GDM1 (cell line): ENCODE results near the gene HINT3.
"Not testable (repeated sequence)": the region's sequence is repeated elsewhere in the genome, so short reads cannot be mapped to it uniquely, and the experiment has no call there.

Experiments used
- DNase-seq: peaks from one replicate; lab custom pipeline; 2025; lab: John Stamatoyannopoulos, UW

Gene HINT3

DNA sequence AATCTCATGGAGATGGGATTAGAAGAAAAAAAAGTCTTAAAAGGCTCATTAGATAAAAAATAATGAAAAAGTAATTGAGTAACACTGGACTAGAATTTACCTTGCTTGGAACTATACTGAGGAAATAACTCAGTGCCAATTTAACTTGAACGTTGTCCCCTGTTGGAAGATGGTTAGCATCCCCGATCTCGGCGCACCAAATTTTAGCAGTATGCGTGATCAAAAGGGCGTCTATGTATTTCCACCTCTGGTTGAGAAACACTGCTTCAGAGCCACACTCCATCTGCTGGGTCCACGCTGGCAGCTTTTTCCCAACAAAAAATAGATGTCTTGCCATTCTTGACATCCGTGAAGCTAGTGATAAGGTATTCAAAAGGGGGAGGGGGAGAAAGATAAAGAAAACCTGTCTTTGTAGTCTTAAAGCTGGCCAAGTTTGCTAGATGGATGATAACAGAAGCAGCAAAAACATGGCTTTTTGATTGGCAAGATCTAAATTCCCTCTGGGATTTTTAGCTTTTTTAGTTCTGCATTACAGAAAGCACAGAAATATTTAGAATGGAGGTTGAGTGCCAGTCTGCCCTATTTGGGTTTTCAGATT is 6.4 kb downstream of the HINT3 start:
- no peak for DNase-seq

DNA sequence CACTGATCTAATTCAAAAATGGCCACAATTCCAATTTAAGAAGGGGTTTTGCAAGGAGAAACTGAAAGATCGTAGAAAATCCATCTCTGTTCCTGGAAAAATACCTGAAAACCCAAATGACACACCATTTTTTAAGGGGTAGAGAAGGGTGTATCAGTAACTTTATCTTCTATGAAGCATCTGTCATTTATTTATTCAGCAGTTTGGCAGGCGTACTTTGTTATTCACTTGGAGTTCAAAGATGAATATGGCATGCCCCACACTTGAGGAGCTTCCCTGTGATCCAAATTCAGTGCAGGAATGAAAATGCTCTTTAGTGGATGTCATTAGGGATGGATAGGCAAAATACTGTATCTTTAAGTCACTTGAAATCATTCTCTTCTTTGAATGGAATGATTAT is 7.2 kb downstream of the HINT3 start:
- DNase-seq, result no peak

DNA sequence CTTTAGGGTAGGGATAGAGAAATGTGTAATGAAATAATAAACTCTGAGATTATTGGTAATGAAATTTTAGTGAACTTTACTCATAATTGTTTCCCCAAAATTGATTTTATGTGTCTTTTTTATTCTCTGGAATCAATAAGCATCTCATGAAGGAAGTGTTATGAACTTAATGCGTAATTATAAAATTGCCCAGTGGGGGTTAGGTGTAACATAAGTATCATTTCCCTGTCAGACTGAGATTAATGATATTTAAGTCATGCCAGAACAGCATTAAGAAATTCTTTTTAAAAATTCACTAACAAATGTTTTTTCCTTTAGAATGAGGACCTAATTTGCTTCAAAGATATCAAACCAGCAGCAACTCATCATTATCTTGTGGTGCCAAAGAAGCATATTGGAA is 10.0 kb downstream of the HINT3 start:
- DNase-seq, result no peak

DNA sequence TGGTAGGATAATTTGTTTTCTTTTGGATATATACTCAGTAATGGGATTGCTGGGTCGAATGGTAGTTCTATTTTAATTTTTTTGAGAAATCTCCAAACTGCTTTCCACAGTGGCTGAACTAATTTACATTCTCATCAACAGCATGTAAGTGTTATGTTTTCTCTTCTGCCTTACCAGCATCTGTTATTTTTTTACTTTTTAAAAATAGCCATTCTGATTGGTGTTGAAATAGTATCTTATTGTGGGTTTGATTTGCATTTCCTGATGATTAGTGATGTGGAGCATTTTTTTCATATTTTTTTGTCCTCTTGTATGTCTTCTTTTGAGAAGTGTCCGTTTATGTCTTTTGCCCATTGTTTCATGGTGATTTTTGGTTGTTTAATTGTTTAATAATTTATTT is 11.9 kb downstream of the HINT3 start:
- DNase-seq, result no peak

DNA sequence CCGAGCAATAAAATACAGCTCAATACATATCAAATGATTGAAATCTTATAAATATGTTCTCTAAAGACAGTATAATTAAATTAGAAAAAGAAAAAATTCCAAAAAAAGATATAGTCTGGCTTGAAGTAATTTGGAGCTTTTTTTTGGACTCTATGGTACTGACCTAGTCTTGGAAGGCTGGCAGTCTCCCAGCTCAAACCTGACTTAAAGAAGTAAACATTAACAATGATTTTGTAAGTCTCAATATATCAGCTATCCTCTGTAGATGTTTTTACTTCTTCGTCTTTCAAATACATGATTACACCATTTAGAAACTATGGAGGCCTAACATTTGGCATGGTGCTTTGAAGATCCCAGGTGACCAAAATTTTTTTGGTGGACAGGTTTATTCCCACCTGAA is 14.2 kb downstream of the HINT3 start:
- no peak for DNase-seq

DNA sequence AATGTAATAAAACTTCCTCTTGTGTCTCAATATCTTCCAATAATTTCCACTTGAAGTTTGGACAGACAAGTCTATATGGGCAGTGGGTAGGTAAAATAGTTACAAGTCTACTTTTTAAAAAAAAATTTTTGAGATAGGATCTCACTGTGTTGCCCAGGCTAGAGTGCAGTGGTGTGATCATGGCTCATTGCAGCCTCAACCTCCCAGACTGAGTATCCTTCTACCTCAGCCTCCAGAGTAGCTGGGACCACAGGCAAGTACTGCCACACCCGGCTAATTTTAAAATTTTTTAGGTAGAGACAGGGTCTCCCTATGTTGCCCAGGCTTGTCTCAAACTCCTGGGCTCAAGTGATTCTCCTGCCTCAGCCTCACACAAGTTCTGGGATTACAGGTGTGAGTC is 15.9 kb downstream of the HINT3 start:
- not testable (repeated sequence) for DNase-seq

DNA sequence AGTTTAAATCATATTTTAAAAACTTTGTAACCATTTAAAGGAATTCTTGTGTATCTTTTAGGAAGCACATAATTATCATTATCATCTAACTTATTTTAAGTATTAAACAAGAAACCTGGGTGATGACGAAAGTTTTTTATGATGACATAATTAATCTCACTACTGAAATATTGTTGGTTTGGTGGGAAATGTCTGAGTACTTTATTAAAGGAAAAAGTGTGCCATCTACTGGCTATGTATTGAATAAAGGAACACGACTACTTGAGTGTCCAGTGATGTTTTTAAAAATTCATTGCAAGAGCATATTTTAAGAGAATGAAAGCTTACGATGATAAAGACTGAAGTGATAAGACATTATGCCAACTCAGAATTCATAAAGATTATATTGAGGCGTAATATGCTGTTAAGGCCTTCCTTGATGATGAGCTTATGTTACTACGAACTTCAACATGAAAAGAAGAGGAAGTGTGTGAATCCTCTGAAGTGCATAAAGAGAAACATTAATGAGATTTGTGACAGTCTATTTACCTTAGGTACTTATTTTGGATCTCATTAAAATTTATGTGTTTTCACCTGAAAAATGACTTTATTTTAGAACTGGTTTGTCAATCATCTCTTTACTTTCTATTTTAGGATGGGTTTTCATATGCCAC is 17.8 kb downstream of the HINT3 start:
- peak; percentile 4 for DNase-seq

DNA sequence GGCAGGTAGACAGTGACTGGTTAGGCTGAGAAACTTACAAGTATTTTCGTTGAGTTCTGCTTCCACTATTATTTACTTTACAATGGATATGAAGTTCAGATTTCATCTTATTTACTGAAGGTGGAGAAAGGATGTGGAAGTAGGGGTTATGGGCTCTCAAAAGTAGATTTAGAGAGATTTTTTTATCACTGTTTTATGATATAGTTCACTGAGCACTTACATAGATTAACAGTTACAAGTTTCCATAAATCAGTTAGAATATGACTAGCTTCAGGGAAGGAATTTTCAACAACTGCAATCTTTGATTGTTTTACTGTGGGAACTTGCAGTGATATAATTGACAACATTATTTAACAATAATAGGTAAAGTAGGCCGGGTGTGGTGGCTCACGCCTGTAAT is 22.5 kb downstream of the HINT3 start:
- no peak for DNase-seq

DNA sequence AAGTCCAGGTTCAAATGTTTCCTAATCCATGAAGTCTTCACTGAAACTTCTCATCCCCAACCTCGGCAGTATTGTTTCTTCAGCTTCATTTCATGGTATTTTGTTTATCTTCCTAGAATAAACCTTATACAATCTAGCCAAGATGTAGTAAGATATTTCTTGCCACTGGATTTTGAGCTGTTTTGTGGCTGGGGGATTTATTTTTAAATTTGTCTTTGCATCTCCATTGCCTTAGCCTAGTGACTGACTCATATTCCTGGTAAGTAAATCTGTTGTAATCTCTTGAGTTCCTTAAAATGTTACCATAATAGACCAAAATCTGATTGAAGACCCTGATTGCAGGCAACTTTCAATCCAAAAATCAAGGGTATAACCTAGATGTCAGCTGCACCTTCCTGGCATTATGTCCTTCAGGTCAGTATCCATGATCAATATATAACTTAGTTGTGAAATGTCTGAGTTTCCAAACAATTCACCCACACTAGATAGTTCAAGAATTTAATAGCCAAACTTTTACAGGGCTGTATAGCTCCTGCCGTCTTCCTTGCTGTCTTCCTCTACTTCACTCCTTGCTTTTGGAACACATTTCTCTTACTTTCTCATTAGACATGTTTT is 25.1 kb downstream of the HINT3 start:
- DNase-seq, result no peak

DNA sequence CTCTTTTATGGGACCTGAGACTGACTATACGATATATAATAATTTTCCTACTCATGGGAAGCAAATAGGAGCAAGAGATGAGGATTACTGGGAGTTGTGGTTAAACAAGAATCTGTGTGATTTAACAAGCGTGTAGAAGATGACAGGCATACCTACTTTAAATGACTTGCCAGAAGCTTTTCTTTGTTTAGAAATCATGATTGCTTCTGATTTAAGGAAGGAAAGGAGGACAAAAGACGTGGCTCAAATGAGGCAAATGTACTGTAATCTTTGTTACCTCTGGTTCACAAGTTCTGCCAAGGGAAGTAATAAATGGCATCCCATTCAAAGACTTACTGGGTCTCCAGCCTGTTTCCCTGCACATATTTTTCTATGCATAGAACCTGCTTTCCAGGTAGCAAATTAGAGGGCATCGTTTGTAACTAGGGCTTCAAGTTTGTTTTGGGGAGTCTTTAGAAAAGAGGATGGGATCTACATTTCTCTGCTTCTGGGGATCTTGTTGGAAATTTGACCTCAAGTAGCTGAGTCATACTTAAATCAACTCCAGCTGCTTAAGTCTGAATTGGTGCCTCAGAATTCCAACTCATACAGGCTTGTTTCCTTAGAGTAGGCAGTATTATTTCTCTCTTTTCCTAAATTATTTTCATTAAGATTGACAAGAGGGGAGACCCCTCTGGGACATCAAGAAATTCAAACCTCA is 26.8 kb downstream of the HINT3 start:
- no peak for DNase-seq

DNA sequence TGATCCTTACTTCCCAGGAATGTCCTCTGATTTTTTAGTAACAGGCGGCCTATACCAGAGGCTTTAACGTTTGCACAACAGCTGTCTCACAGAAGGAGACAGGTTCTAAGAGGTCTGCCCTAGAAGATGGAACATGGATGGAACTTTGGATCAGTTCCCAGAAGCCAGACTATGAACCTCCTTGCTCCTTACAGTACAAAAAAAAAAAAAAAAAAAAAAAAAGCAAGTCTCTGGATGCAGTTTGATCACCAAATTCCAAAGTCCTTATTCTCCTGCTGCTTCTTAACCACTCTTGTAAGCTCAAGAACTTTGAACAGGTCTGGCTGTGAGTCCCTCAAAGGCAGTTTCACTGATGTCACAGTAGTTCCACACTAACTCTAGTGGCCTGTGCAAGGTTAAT is 27.7 kb downstream of the HINT3 start:
- DNase-seq, result no peak

DNA sequence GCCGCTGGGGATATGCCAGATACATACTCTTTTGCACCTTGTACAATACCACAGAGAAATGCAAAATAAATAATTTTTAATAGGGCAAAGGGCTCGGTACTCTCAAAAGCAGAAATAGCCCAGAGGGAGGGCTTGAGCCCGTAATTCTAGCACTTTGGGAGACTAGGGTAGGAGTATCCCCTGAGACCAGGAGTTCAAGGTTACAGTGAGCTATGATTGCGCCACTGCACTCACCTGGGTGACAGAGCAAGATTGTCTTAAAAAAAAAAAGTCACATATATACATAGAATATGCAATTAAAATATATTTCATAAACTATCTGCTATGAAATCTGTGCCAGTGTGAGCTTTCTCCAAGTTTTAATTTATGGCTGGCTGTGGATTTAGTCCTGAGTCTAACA is 29.0 kb downstream of the HINT3 start:
- DNase-seq, result no peak

DNA sequence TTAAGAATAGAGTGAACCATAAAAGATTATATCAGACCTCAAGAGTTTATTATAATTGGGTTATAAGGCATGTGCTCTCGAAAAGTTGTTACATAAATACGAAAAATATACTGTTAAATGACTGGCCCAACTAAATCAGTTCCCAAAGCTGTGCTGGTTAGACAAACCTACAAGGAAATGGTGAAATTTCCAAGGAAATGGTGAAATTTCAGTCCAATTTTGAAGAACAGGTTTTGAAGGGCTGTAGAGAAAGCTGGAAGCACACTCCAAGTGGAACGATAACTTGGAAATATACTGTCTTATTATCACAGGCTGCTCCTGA is 29.4 kb downstream of the HINT3 start:
- DNase-seq, result no peak

DNA sequence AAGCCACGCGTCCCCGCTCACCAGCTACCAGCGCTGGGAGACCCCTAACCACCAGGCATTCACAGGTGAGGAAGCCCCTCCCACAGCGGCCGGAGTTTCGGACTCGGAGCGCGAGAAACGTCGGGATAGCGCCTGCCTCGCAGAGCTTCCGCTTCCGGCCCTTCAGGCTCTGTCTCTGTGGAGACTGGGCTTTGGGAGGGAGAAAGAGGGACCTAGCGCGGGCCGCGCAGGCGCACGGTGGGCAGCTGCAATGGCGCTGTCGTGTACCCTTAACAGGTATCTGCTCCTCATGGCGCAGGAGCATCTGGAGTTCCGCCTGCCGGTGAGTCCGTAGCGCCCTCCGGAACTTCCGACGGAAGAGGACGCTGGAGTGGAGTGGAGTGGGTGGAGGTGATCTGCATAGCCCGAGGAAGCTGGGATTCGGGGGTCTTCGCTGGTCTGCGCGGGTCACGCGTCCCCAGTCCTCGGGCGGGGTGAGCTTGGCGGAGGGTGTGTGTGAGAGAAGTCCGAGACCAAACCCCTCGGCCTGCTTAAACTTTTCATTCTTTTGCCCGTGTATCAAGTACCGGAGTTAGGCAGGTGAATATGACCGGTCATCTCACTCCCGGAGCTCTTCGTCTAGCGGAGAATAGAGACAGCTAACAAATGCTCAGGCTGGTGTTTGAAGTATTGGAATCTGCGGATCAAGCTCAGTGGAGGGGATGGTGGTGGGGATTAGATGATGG is 29.9 kb downstream of the HINT3 start, which contains the start of gene TRMT11:
TRMT11 (plus strand) TSS at position 240 of the 725 bp plus-strand sequence; CDS start at position 251, 11 bp downstream.
- DNase-seq, result peak; percentile 81

DNA sequence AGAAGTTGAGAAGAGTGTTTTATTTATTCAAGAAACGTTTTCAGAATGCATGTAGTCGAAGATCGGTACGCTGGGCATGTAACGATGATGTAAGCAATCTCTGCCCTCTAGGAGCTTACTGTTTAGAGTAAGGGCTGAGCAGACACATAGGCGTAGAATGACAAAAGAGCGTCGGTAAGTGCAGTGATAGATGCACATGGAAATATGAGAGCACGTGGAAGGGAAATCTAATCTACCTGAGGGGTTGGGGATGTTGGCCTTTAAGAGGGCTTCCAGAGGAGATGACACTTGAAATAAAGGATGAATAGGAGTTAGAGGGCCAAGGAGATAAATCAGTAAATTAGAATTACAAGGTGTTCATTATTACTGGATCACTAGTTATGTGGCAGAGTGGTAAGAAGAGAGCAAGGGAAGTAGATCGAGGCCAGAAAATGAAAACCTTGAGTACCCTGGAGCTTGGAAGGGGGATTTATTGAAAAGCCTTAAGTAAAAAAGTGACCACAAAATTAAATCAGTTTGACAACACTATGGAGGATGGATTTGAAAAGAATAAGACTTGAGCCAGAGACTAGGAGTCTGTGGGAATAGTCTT is 30.6 kb downstream of the HINT3 start:
- no peak for DNase-seq

DNA sequence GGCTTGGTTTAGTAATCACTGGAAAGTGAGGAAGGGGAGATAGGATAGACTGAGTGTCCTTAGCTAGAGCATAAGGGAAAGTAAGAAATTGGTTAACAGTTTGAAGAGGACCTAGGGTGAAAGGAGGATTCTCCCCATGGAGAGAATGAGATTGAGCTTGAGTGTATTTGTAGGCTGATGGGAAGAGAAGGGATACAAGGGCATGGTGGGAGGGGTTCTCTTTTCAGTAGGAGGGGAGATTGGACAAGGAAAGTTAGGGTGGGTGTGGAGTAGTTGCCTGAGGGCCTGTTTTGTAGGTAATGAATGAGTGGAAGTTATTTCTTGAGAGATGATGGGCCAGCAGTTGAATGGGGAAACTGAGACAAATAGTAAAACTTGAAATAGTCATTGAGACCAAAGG is 31.7 kb downstream of the HINT3 start:
- no peak for DNase-seq

DNA sequence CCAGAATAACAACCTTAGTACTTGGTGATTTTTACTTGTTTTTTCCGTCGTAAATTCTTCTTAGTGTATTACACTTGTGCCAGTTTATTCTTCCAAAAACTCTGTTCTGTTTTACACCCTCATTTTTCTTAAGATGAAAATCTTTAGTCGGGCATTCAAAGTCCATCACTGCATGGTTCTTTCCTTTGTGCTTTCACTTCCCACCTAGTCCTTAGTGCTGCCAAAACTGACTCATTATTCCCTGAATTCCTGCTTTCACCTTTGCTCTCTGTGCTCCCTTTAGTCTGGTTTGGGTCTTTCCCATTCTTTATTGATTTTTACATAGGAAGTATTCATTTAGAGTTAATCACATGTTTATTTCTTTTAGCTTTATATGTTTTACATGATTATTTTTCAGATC is 33.1 kb downstream of the HINT3 start:
- DNase-seq, result no peak

DNA sequence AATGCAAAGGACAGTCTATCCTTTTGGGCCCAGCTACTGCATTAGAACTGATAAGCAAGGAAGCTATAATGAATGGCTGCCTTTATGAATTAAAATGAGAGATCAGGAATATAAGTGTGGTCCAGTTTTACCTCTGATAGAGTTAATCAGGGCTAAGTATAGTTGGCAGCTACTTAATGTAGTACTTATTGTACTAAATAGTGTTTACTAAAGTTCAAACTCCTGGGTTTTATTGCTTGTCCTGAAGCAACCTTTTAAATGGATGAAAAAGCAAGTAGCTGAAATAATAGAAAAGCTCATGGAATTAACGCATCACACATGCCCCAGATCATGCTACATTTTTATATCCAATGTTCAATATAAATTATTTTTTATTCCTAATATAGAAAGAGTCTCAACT is 35.1 kb downstream of the HINT3 start:
- DNase-seq, result no peak

DNA sequence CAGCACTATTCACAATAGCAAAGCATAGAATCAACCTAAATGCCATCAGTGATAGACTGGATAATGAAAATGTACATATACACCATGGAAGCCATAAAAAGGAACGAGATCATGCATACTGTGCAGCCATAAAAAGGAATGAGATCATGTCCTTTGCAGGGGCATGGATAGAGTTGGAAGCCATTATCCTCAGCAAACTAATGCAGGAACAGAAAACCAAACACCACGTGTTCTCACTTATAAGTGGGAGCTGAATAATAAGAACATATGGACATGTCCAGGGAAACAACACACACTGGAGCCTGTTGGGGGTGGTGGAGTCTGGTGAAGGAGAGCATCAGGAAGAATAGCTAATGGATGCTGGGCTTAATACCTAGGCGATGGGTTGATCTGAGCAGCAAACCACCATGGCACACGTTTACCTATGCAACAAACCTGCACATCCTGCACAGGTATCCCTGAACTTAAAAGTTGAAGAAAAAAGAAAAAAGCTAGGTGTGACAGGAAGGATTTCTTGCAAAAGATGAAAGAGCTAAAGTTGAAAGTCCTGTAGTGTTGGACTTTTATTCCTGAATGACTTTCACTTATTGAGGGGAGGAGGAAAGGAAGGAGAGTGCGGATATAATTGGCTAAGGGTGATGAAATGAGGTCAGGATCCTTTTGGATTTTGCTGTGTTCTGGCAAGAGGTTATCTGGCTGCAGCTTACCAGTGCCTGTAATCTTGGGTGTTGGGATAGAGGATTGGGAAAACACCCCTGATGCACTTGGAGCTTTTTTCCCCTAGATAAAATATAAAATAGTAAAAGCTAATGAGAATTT is 38.3 kb downstream of the HINT3 start:
- DNase-seq, result no peak

DNA sequence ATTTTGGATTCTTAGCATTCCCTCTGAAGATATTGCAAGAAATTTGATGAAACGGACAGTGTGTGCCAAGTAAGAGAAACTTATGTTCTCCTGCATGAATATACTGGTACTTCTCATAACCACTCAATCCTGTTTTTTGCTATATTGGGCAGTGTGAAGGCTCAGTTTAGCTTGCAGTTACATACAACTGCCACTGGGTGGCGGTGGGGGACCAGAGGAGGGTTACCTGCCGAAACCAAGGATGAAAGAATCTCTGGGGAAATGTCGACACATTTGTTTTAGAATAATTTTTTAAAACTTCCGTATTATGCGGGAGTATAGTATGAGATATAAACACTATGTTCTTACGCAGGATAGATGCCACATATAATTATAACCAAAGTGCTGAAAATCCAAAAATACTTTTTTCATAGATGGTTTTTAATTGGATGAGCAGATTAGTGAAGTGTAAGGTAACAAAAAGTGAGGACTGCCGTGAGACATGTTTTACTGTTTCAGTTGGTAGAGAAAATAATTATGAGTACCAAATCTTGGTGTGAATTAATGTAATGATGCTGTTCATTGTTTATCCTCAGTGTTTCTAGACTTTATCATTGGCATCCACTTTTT is 39.5 kb downstream of the HINT3 start:
- DNase-seq, result peak; percentile 40
